ENCODE data around the gene HS6ST2.

DNA sequence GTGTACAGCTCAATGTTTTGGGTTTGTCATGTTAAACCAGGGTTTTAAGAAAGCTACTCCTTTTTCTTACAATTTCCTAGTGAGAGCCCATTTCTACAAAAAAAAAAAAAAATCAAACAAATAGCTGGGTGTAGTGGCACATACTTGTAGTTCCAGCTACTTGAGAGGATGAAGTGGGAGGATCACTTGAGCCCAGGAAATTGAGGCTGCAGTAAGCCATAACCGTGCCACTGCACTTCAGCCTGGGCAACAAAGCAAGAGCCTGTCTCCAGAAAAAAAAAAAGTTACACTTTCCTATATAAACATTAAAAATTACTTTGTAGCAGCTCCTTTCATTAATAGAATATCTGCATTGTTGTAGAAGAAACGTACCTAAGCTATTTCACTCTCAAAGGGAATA lies 166.7 kb downstream of the HS6ST2 start:
- TF ChIP-seq, protein P1, sequence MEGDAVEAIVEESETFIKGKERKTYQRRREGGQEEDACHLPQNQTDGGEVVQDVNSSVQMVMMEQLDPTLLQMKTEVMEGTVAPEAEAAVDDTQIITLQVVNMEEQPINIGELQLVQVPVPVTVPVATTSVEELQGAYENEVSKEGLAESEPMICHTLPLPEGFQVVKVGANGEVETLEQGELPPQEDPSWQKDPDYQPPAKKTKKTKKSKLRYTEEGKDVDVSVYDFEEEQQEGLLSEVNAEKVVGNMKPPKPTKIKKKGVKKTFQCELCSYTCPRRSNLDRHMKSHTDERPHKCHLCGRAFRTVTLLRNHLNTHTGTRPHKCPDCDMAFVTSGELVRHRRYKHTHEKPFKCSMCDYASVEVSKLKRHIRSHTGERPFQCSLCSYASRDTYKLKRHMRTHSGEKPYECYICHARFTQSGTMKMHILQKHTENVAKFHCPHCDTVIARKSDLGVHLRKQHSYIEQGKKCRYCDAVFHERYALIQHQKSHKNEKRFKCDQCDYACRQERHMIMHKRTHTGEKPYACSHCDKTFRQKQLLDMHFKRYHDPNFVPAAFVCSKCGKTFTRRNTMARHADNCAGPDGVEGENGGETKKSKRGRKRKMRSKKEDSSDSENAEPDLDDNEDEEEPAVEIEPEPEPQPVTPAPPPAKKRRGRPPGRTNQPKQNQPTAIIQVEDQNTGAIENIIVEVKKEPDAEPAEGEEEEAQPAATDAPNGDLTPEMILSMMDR (IDR thresholded peaks at IDR 0.05) = no peak
- no peak for TF ChIP-seq POLR2A (IDR thresholded peaks at IDR 0.05)
